LoVo (cell line): ENCODE results near the gene SP3.
"Not testable (repeated sequence)": the region's sequence is repeated elsewhere in the genome, so short reads cannot be mapped to it uniquely, and the experiment has no call there.

Experiments used
- DNase-seq: peaks from one replicate; pipeline ENCODE4 v3.0.0-alpha.2; 2016; ENCODE audit warnings: low spot score

The SP3 gene

DNA sequence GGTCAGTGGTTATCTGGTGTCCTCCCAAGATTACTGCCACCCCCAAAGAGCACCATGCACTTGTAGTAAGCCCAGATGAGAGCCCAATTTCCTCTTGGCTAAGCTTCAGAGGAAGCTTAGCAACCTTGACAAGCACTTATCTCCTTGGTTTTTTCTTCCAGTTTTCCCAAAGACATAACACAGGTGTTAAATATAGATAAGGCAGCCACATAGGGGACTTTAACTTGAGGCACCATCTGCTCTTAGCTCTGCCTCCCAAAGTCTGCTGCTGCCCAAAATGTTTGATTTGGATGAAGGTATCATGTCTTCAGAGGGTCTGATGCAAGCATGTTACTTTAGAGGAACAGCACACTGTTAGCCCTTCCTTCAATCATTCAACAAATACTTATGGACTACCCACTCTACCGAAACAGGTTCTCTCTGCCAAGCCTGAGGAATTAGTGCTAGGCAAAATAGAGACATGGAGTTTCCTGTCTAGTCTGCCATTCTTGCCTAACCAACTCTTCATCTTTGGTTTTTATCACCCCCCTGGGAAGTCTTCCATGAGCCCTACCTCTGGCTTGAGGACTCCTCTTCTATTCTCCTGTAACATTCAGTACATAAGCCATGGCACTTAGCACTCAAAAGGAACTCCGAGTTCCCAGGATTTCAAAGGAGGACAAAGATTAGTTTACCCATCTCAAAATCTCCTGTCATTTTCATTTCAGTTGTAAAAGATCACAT, 73.7 kb downstream of the SP3 start:
- DNase-seq = no peak

GRCh38 chr2:173889464-173889863, 75.7 kb downstream of the SP3 start:
- not testable (repeated sequence) for DNase-seq

DNA sequence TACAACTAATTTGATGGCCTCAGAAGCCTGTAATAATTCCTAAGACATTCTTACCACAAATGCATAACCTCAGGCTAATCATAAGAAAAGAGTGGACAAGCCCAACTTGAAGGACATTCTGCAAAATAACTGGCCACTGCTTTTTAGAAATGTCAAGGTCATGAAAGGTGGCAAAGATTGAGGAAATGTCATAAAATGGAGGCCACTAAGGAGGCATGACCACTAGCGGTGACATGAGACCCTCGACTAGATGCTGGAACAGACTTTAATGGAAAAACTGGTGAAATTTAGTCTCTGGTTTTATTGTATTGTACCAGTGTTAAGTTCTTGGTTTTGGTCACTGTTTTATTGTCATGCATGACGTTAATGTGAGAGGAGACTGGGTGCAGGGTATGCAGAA, 78.6 kb downstream of the SP3 start:
- no peak for DNase-seq

- DNase-seq = peak; percentile 54
Measured at GRCh38 chr2:173884025-173884802, 81.0 kb downstream of the SP3 start.

DNA sequence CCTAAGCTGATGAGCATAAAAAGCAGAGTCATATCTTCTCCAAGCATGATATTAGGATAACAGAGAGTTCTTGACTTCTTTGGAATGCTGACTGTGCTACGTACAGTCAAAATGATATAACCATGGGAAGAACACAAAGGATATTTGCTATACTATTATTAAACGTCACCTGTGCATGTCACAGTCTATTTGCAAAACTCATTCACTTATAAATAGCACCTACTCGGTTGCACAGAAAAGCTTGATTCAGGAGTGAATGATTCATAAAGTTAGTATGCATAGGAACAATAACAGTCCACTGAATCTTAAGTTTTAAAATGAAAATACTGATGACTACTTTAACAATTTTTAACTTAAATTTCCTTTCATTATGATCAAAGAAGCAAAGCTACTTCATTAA, 83.3 kb downstream of the SP3 start:
- DNase-seq = no peak

DNA sequence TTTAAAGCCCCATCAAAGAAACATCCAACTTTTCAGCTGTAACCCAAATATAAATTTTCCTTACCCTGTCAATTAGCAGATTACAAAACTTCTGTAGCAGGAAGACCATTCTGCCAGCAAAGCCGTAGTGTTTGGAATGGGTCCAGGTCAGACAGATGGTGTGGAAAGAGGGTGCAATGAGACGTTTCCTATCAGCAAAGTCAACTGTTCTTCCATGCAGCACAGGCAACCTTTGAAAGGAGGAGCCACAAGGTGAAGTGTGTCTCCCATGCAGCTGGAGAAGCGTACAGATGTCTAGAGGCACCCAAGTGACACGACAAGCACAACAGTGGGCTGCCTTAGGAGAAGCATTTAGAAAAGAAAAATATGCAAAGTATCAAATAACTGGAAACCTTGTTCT, 83.7 kb downstream of the SP3 start:
- DNase-seq = no peak

GRCh38 chr2:173880561-173880960, 84.6 kb downstream of the SP3 start:
- DNase-seq = no peak

DNA sequence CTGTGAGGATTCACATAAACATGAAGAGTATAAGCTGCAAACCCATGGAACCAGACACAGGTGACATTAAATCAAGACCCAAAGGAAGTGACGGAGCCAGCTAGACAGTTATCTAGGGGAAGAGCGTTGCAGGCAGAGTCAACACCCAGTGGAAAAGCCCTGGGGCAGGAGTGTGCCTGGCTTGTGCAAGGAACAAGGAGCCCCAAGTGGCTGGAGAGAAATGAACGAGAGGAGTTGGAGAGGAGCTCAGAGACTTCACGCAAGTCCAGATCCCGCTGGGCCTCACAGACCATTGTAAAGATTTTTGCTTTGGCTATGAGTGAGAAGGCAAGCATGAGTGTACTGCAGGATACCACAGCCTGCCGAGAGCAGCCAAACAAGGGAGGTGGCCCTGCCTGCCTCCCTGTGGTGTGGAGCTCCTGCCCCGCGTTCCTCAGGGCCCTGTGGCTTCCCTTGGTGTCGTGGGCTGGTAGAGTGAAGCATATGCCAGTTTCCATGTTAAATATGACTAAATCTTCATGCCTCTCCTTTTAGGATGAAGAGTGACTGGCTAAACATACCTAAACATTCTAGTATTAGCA, 88.2 kb downstream of the SP3 start:
- no peak for DNase-seq

DNA sequence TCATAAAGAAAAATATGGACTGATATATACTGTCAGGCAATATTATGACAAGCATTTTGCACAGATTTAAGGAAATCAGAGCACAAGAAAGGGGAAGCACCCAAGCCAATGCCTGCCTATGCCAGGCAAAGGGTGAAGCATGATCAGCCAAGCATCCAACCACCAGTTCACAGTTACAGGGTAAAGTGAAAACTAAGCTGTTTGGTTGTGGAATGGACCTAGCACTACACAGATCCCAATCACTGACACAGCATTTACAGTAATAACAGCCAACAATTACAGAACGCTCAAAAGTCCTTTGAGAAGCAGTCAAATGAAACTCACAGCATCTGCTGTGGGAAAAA, 90.3 kb downstream of the SP3 start:
- DNase-seq = no peak

GRCh38 chr2:173874003-173874893, 90.9 kb downstream of the SP3 start:
- no peak for DNase-seq

GRCh38 chr2:173872714-173873113, 92.5 kb downstream of the SP3 start:
- DNase-seq = peak; percentile 32

DNA sequence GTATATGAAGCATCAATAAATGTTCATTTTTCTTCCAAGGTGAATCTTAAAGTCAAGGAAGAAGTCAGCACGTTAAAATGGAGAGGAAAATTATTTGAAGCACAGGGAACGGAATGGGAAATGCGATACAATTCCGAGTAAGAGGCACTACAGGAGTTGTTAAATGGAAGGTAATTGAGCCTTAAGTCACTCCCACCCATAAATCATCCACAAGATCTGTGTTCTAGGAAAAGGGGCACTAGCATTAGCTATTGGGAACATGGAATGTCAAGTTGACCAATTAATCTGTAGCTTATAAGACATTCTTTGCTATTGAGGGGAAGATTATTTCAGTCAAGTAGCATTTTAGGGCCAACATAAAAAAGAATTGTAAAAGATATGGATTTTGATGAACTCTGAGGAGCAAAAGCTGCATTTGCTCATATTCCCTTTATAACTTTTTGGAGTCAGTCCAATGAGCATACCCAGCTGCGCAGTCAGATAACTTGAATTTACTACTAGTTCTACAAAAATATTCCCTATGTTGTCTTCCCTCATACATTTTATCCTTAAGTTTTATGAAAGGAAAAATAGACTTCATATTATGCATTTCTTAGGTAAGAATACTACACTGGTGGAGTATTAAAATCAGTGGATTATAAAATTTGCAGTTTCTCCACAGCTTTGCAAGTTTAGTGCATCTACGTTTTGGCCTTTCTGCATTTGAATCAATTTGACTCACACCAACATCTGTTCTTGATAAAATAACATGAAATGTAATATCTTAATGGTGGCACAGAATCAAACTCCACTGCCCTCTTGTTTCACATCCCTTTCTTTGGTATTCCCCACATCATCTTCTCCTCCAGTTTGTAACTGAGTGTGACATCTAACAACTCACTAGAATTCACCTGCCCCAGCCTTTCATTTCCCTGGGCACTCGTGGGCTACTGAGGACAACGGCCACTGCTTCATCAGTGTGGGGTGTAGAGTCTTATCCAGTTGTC, 95.6 kb downstream of the SP3 start:
- no peak for DNase-seq

DNA sequence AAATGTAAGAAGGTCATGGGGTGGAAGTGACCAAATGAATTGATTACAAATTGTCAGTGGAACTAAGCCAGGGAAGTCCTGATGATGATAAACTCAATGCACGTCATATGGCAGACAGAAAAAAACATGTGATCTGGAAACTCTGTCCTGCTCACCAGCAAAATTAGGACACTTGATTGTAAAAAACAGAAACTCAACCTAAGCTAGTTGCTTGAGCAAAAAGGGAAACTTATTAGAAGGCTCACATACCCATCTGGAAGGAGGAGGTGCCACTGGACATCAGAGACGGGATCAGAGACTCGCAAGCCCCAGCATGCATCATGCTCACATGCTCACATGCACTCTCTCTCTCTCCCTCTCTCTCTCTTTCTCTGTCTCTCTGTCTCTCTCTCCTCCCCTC, 96.8 kb downstream of the SP3 start:
- no peak for DNase-seq

GRCh38 chr2:173866874-173867618, 98.1 kb downstream of the SP3 start:
- DNase-seq = no peak

- DNase-seq = no peak
Measured at GRCh38 chr2:173865971-173866873, 99.0 kb downstream of the SP3 start.

- DNase-seq = no peak
Measured at GRCh38 chr2:173862612-173863217, 102.5 kb downstream of the SP3 start.

DNA sequence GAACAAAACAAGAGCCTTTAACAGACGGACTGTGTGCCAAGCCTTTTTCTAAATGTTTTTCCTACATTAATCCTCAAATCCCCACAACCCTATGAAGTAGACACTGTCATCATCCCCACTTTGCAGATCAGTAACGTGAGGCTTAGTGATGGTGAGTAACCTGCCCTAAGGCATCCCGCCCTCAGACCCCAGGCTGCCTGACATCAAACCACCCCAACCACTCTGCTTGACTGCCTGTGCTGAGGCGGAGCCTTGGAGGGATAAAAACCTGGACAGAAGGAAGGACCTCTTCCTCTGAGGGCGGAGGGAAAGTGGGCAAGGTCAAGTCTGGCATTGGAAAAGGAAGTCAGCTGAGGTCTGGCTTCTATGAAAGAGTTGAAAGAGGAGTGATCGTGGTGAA, 104.6 kb downstream of the SP3 start:
- DNase-seq = no peak

- DNase-seq = no peak
Measured at GRCh38 chr2:173860082-173860481, 105.1 kb downstream of the SP3 start.

- no peak for DNase-seq
Measured at GRCh38 chr2:173858291-173858731, 106.9 kb downstream of the SP3 start.
